IMR-90 (cell line): ENCODE measurements around the gene HAO2. TPM values are rescaled to one million over a fixed set of nuclear protein-coding genes. Genes with fewer than 3 reads are reported as not detected.

Experiments used
- ATAC-seq: fragments of 200-7000 bp; cut with Tn5 transposase; 2 replicates; pipeline ENCODE4 v1.9.1; 2020; ENCODE audit warnings: low read depth, mild to moderate bottlenecking, moderate library complexity
- BruUV-seq: library from RNA; stranded (reverse); fragments of 400-500 nt; replicated peaks from 2 replicates; lab custom pipeline; 2021; lab: Mats Ljungman, UMichigan
- CTCF ChIA-PET: fragments of 300-600 bp; formaldehyde crosslinking; extraction: SDS; loops from one replicate; lab custom pipeline; 2021; ENCODE audit warnings: antibody characterized with exemption; lab: Yijun Ruan, JAX
- POLR2A ChIA-PET: fragments of 300-600 bp; sonication (Branson Sonifier 250); formaldehyde crosslinking; loops from one replicate; lab custom pipeline; 2022; ENCODE audit warnings: antibody characterized with exemption; ENCODE audit not compliant: unreplicated experiment; lab: Charles Lee
- DNase-seq: peaks from one replicate; pipeline ENCODE4 v3.0.0; 2013
- H2AFZ ChIP-seq: replicated peaks from 2 replicates; pipeline ENCODE3; 2013; ENCODE audit warnings: low read length, mild to moderate bottlenecking; ENCODE audit not compliant: poor library complexity
- H2AK5ac ChIP-seq: 2 replicates; pipeline ENCODE4 v1.6.1; 2013; ENCODE audit warnings: low read depth, low read length, inconsistent platforms
- H2AK9ac ChIP-seq: replicated peaks from 2 replicates; pipeline ENCODE3; 2013; ENCODE audit warnings: mild to moderate bottlenecking, low read depth, low read length, moderate library complexity; ENCODE audit not compliant: poor library complexity
- H2BK120ac ChIP-seq: 2 replicates; pipeline ENCODE4 v1.6.1; 2013; ENCODE audit warnings: low read depth, low read length, inconsistent platforms
- H2BK15ac ChIP-seq: 3 replicates; pipeline ENCODE4 v1.6.1; 2013; ENCODE audit warnings: low read depth, low read length, inconsistent platforms
- H2BK20ac ChIP-seq: 2 replicates; pipeline ENCODE4 v1.6.1; 2013; ENCODE audit warnings: low read depth, mild to moderate bottlenecking, inconsistent platforms, low read length, moderate library complexity
- H2BK5ac ChIP-seq: 2 replicates; pipeline ENCODE4 v1.6.1; 2013; ENCODE audit warnings: mild to moderate bottlenecking, low read depth, low read length, inconsistent platforms; ENCODE audit not compliant: poor library complexity, severe bottlenecking
- H3K14ac ChIP-seq: replicated peaks from 2 replicates; pipeline ENCODE4 v1.6.1; 2013; ENCODE audit warnings: low read depth, low read length, inconsistent platforms
- H3K18ac ChIP-seq: 2 replicates; pipeline ENCODE4 v1.6.1; 2013; ENCODE audit warnings: low read depth, low read length, control low read depth
- H3K23ac ChIP-seq: 2 replicates; pipeline ENCODE4 v1.6.1; 2013; ENCODE audit warnings: low read depth, low read length, inconsistent platforms
- H3K27ac ChIP-seq: 2 replicates; pipeline ENCODE4 v1.5.1; 2013; ENCODE audit warnings: mild to moderate bottlenecking, control low read depth, low read length; ENCODE audit not compliant: insufficient read depth
- H3K27me3 ChIP-seq: 2 replicates; pipeline ENCODE4 v1.6.1; 2013; ENCODE audit warnings: low read length; ENCODE audit not compliant: control insufficient read depth, insufficient read depth
- H3K36me3 ChIP-seq: 2 replicates; pipeline ENCODE4 v1.6.1; 2013; ENCODE audit warnings: low read length, mixed read lengths; ENCODE audit not compliant: control insufficient read depth, insufficient read depth
- H3K4ac ChIP-seq: 2 replicates; pipeline ENCODE4 v1.6.1; 2013; ENCODE audit warnings: low read depth, low read length, inconsistent platforms
- H3K4me1 ChIP-seq: 2 replicates; pipeline ENCODE4 v1.6.1; 2013; ENCODE audit warnings: low read length, mixed read lengths; ENCODE audit not compliant: control insufficient read depth, insufficient read depth
- H3K4me2 ChIP-seq: 2 replicates; pipeline ENCODE4 v1.6.1; 2013; ENCODE audit warnings: low read depth, mild to moderate bottlenecking, control low read depth, low read length, moderate library complexity
- H3K4me3 ChIP-seq: 2 replicates; pipeline ENCODE4 v1.5.1; 2013; ENCODE audit warnings: low read depth, mild to moderate bottlenecking, control low read depth, low read length, moderate library complexity; ENCODE audit not compliant: insufficient read depth
- H3K56ac ChIP-seq: 2 replicates; pipeline ENCODE4 v1.6.1; 2013; ENCODE audit warnings: low read length, inconsistent platforms; ENCODE audit not compliant: insufficient read depth; ENCODE audit errors: extremely low read depth
- H3K79me1 ChIP-seq, 2 experiments: 2 replicates each; pipeline ENCODE4 v1.6.1; 2013; ENCODE audit warnings: low read length in 2 of 2, inconsistent platforms in 1 of 2, low read depth in 1 of 2
- H3K9ac ChIP-seq: 2 replicates; pipeline ENCODE4 v1.6.1; 2013; ENCODE audit warnings: low read depth, low read length, control low read depth
- H3K9me1 ChIP-seq: 2 replicates; pipeline ENCODE4 v1.6.1; 2013; ENCODE audit warnings: low read length, inconsistent platforms; ENCODE audit not compliant: insufficient read depth
- H3K9me3 ChIP-seq: 2 replicates; pipeline ENCODE4 v1.6.1; 2013; ENCODE audit warnings: low read length; ENCODE audit not compliant: control insufficient read depth, insufficient read depth
- H4K20me1 ChIP-seq: 2 replicates; pipeline ENCODE4 v1.6.1; 2013; ENCODE audit warnings: low read length, inconsistent platforms; ENCODE audit not compliant: insufficient read depth
- H4K5ac ChIP-seq: 2 replicates; pipeline ENCODE4 v1.6.1; 2013; ENCODE audit warnings: mild to moderate bottlenecking, low read depth, low read length, control low read depth
- H4K8ac ChIP-seq, 2 experiments: 2 replicates each; pipeline ENCODE4 v1.6.1; 2013; ENCODE audit warnings: low read depth in 2 of 2, low read length in 2 of 2, control low read depth in 1 of 2, inconsistent platforms in 1 of 2
- H4K91ac ChIP-seq: 2 replicates; pipeline ENCODE4 v1.6.1; 2013; ENCODE audit warnings: low read depth, low read length, inconsistent platforms; ENCODE audit not compliant: insufficient read depth
- BHLHE40 ChIP-seq: fragments of 150-350 bp; IDR thresholded peaks from 2 replicates; pipeline ENCODE4 v1.6.1; 2016; ENCODE audit warnings: mild to moderate bottlenecking, low read depth, low read length
- CEBPB ChIP-seq: IDR thresholded peaks from 2 replicates; pipeline ENCODE4 v1.6.1; 2012; ENCODE audit warnings: low read depth, low read length, improper control_type of control experiment
- CHD1 ChIP-seq: IDR thresholded peaks from 2 replicates; pipeline ENCODE4 v1.6.1; 2012; ENCODE audit warnings: low read depth, low read length, improper control_type of control experiment
- FOS ChIP-seq: fragments of 150-350 bp; IDR thresholded peaks from 2 replicates; pipeline ENCODE4 v1.6.1; 2016; ENCODE audit warnings: low read depth, low read length
- MAFK ChIP-seq: IDR thresholded peaks from 2 replicates; pipeline ENCODE4 v1.6.1; 2012; ENCODE audit warnings: low read depth, low read length, improper control_type of control experiment
- MAZ ChIP-seq: IDR thresholded peaks from 2 replicates; pipeline ENCODE4 v1.6.1; 2012; ENCODE audit warnings: low read depth, mild to moderate bottlenecking, low read length, improper control_type of control experiment, moderate library complexity, borderline replicate concordance
- MXI1 ChIP-seq: IDR thresholded peaks from 2 replicates; pipeline ENCODE4 v1.6.1; 2012; ENCODE audit warnings: low read depth, mild to moderate bottlenecking, low read length, moderate library complexity, borderline replicate concordance
- NFE2L2 ChIP-seq: fragments of 150-350 bp; IDR thresholded peaks from 2 replicates; pipeline ENCODE4 v1.6.1; 2016; ENCODE audit warnings: low read depth, mild to moderate bottlenecking, low read length
- POLR2A ChIP-seq: IDR thresholded peaks from 2 replicates; pipeline ENCODE4 v1.6.1; 2012; ENCODE audit warnings: mild to moderate bottlenecking, low read depth, low read length
- RAD21 ChIP-seq: IDR thresholded peaks from 2 replicates; pipeline ENCODE4 v1.6.1; 2012; ENCODE audit warnings: low read length, improper control_type of control experiment
- RCOR1 ChIP-seq: IDR thresholded peaks from 2 replicates; pipeline ENCODE4 v1.6.1; 2012; ENCODE audit warnings: mild to moderate bottlenecking, low read length, improper control_type of control experiment; ENCODE audit not compliant: insufficient replicate concordance
- RFX5 ChIP-seq: IDR thresholded peaks from 2 replicates; pipeline ENCODE4 v1.8.0; 2012; ENCODE audit warnings: low read depth, mild to moderate bottlenecking, low read length, moderate library complexity
- SMC3 ChIP-seq: fragments of 150-350 bp; IDR thresholded peaks from 2 replicates; pipeline ENCODE4 v1.6.1; 2016; ENCODE audit warnings: low read depth, mild to moderate bottlenecking, antibody characterized with exemption, low read length, moderate library complexity
- WGBS, 2 experiments: methylation state at CpG; one replicate each; pipeline versions ENCODE4 v1.1.5 to v1.1.7; 2013; ENCODE audit warnings: missing lambda C conversion rate in 2 of 2; ENCODE audit not compliant: insufficient read length in 1 of 2; ENCODE audit errors: extremely low coverage in 2 of 2; 5-methylcytosine and 5-hydroxymethylcytosine counted together
- dilution Hi-C: fragments of 300-500 bp; cut with HindIII; formaldehyde crosslinking; loops from one replicate; pipeline ENCODE4 v1.14.3; 2018; ENCODE audit warnings: low sequenced_read_pairs; ENCODE audit not compliant: unreplicated experiment
- in situ Hi-C: fragments of 300-500 bp; cut with MboI; formaldehyde crosslinking; loops from 3 replicates; pipeline ENCODE4 v1.14.3; 2019; ENCODE audit warnings: low sequenced_read_pairs, inconsistent platforms, mixed read lengths
- intact Hi-C: fragments of 100-400 bp; cut with micrococcal nuclease; formaldehyde crosslinking; loops from 2 replicates; pipeline ENCODE4 v1.10.0; 2022
- polyA plus RNA-seq, 3 experiments: library from polyadenylated mRNA; depleted of rRNA; stranded (reverse); fragments of >200 nt; gene quantifications; 2 replicates each; pipeline ENCODE4 v1.2.3, GENCODE V29; 2012; ENCODE audit warnings: low replicate concordance in 1 of 3
- total RNA-seq: library from RNA; depleted of rRNA; stranded (reverse); fragments of >200 nt; gene quantifications from 2 replicates; pipeline ENCODE4 v1.2.3, GENCODE V29; 2012
- TF ChIP-seq, protein P1 (sequence below): fragments of 150-350 bp; IDR thresholded peaks from 2 replicates; pipeline ENCODE4 v1.6.1; 2017; ENCODE audit warnings: mild to moderate bottlenecking, antibody characterized with exemption, low read length, low read depth
- TF ChIP-seq, protein P2 (sequence below): conservative IDR thresholded peaks from 2 replicates; pipeline ENCODE4 v1.5.1; 2012; ENCODE audit warnings: mild to moderate bottlenecking, low read depth, low read length, improper control_type of control experiment
- TF ChIP-seq, protein P3 (sequence below): fragments of 150-350 bp; IDR thresholded peaks from 2 replicates; pipeline ENCODE4 v1.6.1; 2016; ENCODE audit warnings: low read depth, mild to moderate bottlenecking, low read length, moderate library complexity, borderline replicate concordance

HAO2 gene
- total and polyA plus RNA-seq, 2 of the 4 experiments (the other 2 are of a cell fraction), result not detected

DNA sequence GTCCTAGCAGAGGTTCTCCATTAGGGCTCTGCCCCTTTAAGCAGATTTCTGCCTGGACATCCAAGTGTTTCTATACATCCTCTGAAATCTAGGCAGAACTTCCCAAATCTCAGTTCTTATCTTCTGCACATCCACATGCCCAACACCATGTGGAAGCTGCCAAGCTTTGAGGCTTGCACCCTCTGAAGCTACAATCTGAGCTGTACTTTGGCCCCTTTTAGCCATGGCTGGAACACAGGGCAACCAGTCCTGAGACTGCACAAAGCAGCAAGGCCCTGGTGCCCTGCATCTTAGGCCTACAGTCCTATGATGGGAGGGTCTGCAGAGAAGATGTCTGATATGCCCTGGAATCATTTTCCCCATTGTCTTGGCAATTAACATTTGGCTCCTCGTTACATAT is 8.0 kb downstream of the HAO2 start:
- H3K4me2 ChIP-seq, result no peak overlapping the region
- H3K9me1 ChIP-seq, result no peaks in the 10 kb centered on the region
- ATAC-seq, result no peak
- dilution Hi-C loops (no loop called here), intact Hi-C loops (no loop called here), in situ Hi-C loops (no loop called here)
- DNase-seq, result no peak
- no peak overlapping the region for H2AK5ac ChIP-seq
- no peaks in the 10 kb centered on the region for H3K27me3 ChIP-seq
- H2BK5ac ChIP-seq, result no peak overlapping the region
- no peaks in the 10 kb centered on the region for H3K4me1 ChIP-seq
- H3K79me1 ChIP-seq, result no peaks in the 10 kb centered on the region
- CTCF ChIA-PET, result no interaction called here
- TF ChIP-seq RFX5 (no peak), CHD1 (no peak), MXI1 (no peak), RAD21 (no peak), POLR2A (no peak), SMC3 (no peak), MAZ (no peak), NFE2L2 (no peak), FOS (no peak), BHLHE40 (no peak), CEBPB (no peak), RCOR1 (no peak), MAFK (no peak)
- TF ChIP-seq, protein P1, sequence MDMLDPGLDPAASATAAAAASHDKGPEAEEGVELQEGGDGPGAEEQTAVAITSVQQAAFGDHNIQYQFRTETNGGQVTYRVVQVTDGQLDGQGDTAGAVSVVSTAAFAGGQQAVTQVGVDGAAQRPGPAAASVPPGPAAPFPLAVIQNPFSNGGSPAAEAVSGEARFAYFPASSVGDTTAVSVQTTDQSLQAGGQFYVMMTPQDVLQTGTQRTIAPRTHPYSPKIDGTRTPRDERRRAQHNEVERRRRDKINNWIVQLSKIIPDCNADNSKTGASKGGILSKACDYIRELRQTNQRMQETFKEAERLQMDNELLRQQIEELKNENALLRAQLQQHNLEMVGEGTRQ, result no peak
- TF ChIP-seq, protein P2, sequence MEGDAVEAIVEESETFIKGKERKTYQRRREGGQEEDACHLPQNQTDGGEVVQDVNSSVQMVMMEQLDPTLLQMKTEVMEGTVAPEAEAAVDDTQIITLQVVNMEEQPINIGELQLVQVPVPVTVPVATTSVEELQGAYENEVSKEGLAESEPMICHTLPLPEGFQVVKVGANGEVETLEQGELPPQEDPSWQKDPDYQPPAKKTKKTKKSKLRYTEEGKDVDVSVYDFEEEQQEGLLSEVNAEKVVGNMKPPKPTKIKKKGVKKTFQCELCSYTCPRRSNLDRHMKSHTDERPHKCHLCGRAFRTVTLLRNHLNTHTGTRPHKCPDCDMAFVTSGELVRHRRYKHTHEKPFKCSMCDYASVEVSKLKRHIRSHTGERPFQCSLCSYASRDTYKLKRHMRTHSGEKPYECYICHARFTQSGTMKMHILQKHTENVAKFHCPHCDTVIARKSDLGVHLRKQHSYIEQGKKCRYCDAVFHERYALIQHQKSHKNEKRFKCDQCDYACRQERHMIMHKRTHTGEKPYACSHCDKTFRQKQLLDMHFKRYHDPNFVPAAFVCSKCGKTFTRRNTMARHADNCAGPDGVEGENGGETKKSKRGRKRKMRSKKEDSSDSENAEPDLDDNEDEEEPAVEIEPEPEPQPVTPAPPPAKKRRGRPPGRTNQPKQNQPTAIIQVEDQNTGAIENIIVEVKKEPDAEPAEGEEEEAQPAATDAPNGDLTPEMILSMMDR, result no peak
- TF ChIP-seq, protein P3, sequence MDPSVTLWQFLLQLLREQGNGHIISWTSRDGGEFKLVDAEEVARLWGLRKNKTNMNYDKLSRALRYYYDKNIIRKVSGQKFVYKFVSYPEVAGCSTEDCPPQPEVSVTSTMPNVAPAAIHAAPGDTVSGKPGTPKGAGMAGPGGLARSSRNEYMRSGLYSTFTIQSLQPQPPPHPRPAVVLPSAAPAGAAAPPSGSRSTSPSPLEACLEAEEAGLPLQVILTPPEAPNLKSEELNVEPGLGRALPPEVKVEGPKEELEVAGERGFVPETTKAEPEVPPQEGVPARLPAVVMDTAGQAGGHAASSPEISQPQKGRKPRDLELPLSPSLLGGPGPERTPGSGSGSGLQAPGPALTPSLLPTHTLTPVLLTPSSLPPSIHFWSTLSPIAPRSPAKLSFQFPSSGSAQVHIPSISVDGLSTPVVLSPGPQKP, result no peak
- H3K18ac ChIP-seq, result no peak overlapping the region
- no peak overlapping the region for H2BK20ac ChIP-seq
- no TSS peak for BruUV-seq
- no peak overlapping the region for H3K4ac ChIP-seq
- H3K27ac ChIP-seq, result no peak overlapping the region
- no peaks in the 10 kb centered on the region for H3K9me3 ChIP-seq
- no peak overlapping the region for H4K8ac ChIP-seq
- POLR2A ChIA-PET, result no interaction called here
- no peak overlapping the region for H4K91ac ChIP-seq
- H2AFZ ChIP-seq, result no peak overlapping the region
- no peaks in the 10 kb centered on the region for H3K36me3 ChIP-seq
- H3K14ac ChIP-seq, result no peak overlapping the region
- no peak overlapping the region for H3K56ac ChIP-seq
- H3K4me3 ChIP-seq, result no peak overlapping the region
- H2BK15ac ChIP-seq, result no peak overlapping the region
- WGBS, 2 experiments, result no CpG with 5 or more reads among the region's 1 CpG
- H2BK120ac ChIP-seq, result no peak overlapping the region
- no peak overlapping the region for H2AK9ac ChIP-seq
- no peak overlapping the region for H3K9ac ChIP-seq
- no peak overlapping the region for H3K23ac ChIP-seq
- no peaks in the 10 kb centered on the region for H4K20me1 ChIP-seq
- no peak overlapping the region for H4K5ac ChIP-seq
